Activated T-helper 1 cell treated with Interleukin-2 at 50 U/mL for 16 hours (primary cell): ENCODE measurements around the gene YJEFN3.

Source experiments
- DNase-seq: peaks from one replicate; pipeline ENCODE4 v3.0.0-alpha.2; 2020; ENCODE audit warnings: low read depth

Gene YJEFN3

DNA sequence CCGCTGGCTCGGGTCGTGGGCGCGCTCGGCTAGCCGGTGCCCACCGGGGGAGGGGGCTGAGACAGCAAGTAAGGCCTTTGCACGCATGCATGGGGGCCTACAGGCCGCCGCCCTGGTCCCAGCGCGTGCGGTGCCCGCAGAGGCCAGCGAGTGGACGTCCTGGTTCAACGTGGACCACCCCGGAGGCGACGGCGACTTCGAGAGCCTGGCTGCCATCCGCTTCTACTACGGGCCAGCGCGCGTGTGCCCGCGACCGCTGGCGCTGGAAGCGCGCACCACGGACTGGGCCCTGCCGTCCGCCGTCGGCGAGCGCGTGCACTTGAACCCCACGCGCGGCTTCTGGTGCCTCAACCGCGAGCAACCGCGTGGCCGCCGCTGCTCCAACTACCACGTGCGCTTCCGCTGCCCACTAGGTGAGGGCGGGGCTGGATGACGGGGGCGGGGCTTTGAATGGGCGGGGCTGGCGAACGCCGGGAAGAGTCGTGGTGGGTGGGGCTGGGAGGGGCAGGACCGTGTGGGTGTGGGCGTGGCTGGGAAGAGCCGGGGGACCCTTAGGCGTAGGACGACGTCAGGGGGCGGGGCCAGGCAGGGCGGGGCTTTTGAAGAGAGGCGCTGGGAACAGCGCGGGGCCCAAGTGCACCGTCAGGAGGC lies 11.5 kb downstream of the YJEFN3 start:
- DNase-seq = peak; percentile 37

DNA sequence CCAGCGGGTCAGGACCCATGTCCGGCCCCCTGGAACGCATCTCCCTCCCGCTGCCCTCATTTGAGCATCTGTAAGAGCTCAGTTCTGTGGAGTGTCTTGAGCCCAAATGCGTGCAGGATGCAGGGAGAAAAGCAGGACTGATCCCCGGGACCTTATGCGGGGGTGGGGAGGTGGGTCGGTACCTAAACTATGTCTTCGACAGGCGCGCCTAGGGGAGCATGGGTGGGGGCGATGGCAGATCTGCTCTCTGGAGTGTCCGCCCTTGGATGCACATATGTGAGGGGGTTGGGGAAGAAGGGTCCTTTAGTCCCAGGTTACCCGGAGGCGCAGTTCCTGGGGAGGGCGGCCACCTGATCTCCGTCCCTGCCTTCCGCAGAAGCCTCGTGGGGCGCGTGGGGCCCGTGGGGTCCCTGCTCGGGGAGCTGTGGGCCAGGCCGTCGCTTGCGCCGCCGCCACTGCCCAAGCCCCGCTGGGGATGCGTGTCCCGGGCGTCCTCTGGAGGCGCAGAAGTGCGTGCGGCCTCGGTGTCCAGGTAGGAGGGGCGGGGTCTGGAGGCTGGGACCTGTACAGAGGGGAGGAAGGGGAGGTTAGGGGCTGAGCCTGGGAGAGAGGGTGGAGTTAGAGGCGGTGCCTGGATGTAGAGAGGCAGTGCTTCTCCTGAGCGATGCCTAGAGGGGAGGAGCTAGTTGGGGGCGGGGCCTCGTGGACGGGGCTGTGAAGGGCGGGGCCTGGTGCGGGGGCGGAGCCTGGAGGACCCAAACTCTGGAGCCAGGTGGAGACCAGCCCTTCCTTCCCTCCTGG lies 12.2 kb downstream of the YJEFN3 start:
- peak; percentile 55 for DNase-seq

DNA sequence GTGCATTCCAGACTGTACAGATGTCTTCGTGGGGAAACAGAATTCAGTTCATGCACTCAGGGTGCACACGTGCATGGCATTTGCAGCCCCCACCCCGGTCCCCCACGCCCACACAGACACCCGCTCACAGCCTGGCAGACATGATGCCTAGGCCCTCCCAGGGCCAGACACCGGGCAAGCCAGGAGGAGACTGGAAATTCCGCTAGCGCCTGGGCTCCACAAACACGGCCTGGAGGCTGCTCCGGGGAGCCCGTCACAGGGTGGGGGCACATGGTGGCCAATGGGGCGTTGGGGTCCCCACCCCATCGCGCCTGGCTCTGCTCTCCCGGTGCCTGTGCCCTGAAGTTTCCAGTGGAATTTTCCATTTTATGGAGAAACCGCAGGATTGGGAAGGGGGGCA lies 12.9 kb downstream of the YJEFN3 start:
- no peak for DNase-seq

DNA sequence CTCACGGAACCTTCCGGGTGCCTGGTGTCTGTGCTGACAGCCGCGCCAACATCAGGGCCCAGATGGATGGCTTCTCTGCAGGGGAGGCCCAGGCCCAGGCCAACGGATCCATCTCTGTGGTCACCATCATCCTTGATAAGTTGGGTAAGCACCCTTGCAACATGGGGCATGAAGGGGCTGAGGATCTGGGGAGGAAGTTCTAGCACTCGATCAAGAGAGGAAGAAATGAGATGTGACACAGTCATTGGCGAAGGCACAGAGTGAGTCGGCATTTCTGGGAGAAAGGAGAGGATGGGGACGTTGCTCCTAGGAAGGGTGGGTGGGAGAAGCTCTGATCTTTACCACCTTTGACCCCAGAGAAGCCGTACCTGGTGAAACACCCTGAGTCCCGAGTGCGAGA lies 13.8 kb downstream of the YJEFN3 start:
- no peak for DNase-seq

DNA sequence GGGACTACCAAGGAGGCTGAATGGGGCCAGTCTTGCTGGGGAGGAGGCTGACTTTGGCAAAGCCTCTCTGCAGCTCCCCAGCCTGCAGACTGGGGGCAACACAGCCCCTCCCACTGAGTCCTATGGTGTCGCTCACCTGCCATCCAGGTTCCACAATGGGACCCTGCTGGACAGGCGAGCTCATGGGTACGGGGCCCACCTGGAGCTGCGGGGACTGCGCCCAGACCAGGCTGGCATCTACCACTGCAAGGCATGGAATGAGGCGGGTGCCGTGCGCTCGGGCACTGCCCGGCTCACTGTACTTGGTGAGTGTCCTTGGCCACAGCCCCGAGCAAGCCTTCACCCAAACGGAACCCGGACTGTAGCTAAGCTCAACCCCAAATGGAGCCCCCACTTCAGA lies 14.4 kb downstream of the YJEFN3 start:
- DNase-seq = no peak

DNA sequence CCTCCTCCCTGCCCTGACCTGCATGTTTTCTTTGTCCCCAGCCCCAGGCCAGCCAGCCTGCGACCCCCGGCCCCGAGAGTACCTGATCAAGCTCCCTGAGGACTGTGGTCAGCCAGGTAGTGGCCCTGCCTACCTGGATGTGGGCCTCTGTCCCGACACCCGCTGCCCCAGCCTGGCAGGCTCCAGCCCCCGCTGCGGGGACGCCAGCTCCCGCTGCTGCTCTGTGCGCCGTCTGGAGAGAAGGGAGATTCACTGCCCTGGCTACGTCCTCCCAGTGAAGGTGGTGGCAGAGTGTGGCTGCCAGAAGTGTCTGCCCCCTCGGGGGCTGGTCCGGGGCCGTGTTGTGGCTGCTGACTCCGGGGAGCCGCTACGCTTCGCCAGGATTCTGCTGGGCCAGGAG lies 14.9 kb downstream of the YJEFN3 start:
- no peak for DNase-seq

DNA sequence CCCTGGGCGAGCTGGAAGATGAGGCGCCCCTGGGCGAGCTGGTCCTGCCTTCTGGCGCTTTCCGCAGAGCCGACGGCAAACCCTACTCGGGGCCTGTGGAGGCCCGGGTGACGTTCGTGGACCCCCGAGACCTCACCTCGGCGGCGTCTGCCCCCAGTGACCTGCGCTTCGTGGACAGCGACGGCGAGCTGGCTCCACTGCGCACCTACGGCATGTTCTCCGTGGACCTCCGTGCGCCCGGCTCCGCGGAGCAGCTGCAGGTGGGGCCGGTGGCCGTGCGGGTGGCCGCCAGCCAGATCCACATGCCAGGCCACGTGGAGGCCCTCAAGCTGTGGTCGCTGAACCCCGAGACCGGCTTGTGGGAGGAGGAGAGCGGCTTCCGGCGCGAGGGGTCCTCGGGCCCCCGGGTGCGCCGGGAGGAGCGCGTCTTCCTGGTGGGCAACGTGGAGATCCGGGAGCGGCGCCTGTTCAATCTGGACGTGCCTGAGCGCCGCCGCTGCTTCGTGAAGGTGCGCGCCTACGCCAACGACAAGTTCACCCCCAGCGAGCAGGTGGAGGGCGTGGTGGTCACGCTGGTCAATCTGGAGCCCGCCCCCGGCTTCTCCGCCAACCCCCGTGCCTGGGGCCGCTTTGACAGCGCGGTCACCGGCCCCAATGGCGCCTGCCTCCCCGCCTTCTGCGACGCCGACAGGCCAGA lies 15.7 kb downstream of the YJEFN3 start:
- no peak for DNase-seq

DNA sequence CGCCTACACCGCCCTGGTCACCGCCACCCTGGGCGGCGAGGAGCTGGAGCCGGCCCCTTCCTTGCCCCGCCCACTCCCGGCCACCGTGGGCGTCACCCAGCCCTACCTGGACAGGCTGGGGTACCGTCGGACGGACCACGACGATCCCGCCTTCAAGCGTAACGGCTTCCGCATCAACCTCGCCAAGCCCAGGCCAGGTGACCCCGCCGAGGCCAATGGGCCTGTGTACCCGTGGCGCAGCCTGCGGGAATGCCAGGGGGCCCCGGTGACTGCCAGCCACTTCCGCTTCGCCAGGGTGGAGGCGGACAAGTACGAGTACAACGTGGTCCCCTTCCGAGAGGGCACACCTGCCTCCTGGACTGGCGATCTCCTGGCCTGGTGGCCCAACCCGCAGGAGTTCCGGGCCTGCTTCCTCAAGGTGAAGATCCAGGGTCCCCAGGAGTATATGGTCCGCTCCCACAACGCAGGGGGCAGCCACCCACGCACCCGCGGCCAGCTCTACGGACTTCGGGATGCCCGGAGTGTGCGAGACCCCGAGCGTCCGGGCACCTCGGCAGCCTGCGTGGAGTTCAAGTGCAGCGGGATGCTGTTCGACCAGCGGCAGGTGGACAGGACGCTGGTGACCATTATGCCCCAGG lies 16.4 kb downstream of the YJEFN3 start:
- DNase-seq = no peak

DNA sequence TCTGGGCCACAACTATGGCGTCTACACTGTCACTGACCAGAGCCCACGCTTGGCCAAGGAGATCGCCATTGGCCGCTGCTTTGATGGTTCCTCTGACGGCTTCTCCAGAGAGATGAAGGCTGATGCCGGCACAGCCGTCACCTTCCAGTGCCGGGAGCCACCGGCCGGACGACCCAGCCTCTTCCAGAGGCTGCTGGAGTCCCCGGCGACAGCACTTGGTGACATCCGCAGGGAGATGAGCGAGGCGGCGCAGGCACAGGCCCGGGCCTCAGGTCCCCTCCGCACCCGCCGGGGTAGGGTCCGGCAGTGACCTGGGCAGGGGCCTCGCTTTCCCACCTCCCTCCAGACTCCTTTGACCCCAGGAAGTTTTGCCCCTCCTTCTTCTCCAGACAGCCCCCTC lies 17.0 kb downstream of the YJEFN3 start:
- DNase-seq = no peak

DNA sequence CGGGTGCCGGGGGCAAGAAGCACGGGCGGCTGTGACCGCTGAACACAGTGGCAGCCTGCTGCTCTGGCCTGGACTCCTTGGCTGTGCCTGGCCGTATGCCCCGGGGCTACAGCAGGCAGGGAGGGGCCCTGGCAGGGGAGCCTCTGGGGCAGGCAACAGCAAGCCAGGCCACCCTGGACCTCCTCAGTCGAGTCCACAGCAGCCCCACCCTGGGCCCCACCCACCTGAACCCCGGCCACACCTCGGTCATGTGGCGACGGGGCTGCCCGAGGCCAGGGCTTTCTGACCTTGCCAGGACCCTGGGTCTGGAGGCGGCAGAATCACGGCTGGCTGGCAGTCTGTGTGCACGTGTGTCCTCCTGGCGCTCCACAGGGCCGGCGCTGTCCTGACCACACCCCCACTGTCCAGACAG lies 18.0 kb downstream of the YJEFN3 start:
- DNase-seq = no peak

DNA sequence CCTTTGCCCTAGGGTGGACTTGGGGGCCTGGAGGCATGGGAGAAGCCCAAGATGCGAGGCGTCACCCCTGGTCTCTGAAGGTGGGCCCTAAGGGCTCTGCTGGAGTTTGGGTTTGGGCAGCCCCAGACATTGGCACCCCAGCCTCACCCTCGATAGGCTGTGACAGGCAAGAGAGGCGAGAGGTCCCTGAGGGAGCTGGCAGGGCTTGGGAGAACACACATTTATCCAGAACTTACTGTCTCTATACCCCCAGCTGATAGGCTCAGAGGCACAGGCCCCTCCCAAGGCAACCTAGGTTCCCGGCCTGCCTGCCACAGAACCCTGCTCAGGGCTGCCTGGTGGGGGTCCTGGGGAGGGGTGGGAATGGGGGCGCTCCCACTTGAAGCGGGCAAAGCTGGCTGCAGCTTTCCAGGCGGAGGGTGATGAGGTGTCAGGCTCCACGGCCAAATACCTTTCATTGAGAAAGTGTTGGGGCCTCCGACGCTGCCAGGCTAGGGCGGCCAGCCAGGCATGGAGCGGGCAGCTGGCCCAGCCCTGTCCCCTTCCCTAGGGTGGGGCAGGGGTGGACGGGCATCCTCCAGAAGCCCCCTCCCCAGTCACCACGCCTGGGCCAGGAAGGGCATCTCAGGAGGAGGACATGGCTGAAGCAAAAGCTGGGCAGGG lies 19.1 kb downstream of the YJEFN3 start:
- DNase-seq = no peak

DNA sequence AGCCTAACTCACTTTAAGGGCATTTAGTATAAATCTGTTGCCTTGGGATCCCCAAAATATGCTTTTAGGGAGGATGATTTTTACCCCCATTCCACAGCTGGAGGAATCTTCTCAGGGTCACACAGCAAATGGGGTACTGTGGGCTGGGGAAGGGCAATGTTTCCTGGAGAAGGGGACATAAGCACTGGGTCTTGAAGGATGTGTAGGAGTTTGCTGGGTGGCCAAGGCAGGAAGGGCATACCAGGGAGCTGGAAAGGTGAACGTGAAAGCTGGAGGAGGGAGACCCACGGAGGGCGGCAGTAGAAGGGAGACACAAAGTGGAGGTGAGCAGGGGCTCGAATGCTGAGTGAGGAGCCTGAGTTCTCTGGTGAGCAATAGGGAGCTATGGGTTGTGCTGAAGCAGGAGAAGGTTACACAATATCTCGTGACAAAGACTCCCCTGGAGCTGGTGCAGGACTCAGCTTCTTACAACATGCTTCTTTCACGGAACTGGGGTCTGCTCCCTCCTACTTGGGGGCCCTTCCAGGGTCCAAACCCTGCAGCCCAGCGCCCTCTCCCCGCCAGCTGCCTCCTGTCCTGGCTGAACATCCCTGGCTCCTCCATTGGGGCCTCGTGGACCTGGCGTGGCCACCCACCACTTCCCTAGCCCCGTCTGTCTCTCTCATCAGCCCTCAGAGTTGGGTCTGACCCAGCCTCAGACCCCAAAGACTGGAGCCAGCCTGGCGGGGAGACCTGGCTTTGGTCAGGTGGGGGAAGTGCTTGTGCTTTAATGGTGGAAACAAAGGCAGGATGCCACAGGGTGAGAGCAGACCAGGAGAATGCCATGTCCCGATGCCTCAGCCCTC lies 20.4 kb downstream of the YJEFN3 start:
- DNase-seq = no peak

DNA sequence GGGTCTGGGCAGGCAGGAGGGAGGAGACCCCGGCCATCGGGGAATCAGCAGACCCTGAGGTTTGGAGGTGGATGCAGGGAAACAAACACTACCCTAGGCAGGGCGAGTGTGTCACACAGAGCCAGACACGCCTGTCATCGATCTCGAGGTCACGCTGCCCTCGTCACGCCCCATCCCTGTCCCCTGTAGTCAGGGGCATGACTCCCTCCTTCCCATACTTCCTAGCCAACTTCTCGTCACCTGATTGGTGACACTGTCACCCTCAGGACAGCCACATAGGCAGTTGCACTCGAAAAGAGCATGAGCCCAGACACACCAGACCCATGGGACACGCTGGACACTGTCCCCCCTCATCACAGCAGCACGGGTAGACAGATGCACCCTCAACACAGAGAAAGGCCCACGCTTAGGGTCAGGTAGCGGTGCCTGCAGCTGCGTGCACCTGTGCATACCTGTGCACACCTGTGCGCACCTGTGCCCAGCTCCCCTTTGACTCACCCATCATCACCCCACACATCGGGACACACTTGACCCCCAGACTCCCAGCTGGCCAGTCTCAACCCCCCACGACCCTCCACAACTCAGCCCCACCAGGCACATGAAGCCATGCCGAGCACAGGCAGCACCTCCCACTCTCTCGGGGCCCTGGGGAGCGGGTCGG lies 21.2 kb downstream of the YJEFN3 start:
- no peak for DNase-seq

DNA sequence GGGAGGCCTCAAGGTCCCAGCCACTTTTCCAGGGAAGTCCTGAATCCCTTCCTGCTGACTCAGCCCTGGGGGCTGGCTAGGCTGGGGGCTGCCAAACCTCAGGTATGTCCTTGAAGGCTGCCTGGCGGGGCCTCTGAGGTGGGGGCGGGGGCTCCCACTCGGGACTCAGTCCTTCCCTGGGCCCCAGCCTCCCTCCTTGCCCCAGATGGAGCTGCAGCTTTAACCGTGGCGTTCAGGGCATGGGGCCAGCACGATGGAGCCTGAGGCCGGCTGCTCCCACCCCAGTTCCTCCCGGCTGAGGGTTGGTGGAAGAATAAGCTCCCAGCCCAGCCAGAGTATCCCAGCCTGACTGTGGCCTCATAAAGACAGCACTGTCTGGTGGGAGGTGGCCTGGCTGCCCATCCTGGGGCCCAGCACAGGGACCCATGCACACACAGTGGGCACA lies 21.8 kb downstream of the YJEFN3 start:
- DNase-seq = no peak

DNA sequence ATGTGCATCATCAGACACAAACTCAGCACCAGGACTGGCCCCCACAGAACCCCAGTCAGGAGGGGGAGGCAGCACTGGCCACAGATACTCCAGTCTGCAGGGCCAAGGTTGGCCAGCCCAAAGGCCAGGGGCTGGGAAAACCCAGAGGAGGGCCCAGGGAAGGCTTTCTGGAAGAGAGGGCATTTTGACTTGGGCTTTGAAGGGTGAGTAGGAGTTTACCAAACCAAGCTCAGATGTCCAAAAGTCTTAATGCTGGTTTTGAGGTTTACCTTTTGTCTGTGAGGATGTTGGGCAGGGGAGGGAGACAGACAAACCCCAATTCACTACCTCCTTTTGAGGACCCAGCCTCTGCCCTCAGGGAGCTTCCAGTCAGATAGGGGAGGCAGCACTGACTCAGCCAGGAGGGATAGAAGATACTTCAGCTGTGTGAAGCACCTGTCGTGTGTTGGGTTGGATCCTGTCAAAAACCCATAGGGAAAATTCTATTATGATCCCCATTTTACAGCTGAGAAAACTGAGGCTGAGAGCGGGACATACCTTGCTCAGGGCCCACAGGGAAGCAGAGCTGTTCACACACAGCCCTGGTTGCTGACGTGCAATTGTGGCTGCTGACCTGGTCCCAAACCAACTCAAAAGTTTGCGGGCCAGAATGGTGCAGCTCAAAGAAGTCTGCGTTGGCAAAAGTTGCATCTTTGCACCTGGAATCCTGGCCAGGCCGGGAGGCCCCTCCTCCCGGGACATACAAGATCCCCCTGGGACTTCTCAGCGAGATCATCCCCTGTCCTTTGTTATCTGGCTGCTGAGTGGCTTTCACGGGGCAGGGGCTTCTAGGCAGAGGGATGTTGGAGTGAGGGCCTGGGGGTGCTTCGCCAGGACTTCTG lies 22.5 kb downstream of the YJEFN3 start:
- no peak for DNase-seq

DNA sequence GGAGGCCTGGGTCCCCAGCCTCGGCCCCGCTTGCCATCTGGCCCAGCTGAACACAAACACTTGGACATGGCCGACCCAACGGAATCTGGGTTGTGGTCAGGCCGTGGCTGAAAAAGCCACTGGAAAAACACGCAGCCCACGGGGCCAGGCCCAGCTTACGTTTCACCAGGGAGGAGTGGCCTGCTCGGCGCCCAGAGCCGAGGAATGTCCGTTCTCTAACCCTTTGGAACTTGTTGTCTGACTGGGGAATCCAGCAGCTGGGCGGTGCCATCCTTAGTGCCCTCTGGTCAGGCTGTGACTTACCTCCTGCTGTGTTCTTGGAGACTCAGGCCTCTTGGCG lies 23.1 kb downstream of the YJEFN3 start:
- DNase-seq = no peak

DNA sequence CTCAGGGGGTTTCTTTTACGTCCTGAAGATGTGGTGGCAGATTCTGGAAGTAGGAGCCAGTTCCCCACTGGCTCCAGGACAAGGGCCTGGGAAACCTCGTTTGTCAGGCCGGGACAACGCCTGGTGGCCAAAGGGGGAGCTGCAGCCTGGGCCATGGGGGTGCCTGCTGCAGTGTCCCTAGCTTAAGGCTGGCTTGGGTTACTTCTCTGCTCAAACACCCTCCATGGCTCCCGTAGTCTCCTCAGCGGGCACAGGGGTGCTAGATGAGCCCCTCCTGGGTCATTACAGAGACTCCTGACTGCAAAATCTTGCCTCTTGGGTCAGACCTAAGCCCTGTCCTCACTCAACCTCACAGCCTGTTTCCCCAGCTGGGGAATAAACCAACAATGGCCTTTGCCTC lies 24.1 kb downstream of the YJEFN3 start:
- no peak for DNase-seq

DNA sequence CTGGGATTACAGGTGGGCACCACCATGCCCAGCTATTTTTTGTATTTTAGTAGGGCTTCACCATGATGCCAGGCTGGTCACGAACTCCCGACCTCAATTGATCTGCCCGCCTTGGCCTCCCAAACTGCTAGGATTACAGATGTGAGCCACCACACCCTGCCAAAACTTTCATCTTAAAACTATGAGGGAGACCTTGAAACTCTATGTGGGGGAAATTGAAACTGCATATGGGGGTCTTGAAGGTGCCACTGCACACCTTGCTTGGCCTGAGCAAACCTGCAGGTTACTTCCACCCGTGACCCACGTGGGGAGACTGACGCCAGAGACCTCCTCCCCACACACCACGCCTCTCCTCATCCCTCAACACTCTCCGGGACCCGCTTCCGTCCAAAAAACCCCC lies 25.0 kb downstream of the YJEFN3 start:
- no peak for DNase-seq
